ENCODE data around the gene ZFAND2A.
"Not testable (repeated sequence)": the region's sequence is repeated elsewhere in the genome, so short reads cannot be mapped to it uniquely, and the experiment has no call there.

ZFAND2A gene

DNA sequence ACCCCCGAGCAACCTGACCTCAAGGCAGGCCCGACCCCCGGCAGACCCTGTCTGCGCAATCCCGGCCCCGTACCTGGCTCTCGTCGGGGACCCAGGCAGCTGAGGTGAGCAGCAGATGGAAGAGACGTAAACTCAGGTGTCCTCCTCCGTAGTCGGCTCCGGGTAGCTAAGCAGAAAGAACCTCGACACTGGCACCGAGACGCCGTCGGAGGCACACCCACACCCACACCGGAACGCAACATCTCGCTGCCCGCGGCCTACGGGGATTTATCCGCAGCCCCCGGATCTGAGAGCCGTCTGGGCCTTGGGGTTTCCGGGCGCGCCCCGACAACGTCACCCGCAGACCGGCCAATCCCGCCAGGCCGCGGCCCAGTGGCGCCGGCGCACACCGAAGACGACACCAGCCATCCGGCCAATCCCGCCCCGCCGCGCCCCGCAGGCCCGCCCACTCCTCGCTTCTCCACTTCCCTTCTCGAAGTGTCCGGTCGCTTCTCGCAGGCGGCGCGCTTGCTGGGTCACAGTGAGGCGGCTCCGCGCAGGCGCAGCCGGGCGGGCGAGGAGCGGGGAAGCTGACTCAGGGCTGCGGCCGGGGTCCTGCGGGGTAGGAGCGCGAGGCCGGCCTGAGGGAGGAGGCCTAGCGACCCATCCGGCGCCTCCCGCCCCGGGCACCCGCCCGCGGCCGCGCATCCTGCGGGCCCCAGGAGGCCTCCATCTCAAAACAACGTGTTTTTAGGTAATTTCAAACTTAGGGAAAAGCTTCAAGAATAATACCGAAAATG is at the start of gene ZFAND2A:
ZFAND2A (minus strand) TSS at position 306 of the 779 bp plus-strand sequence. CDS start 1,984 bp downstream, outside the sequence.
- peak; percentile 98 for ATAC-seq
- DNase-seq, result peak; percentile 100

DNA sequence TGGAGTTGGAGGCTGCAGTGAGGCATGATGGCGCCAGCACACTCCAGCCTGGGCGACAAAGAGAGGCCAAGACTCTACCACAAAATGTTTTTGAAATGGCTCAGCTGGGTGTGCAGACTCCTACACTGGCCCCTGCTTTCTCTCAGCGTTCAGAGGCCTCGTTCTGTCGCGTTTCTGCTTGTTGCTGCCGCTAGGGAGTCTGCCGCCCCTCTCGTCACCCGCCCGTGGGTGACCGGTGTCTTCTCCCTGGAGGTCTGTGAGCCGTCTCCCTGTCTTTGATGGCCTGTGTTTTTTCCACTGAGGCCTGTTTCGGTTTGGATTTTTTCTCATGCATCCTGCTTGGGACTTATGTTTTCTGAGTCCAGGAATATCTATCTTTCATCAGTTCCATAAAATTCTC is 49.1 kb upstream of the ZFAND2A start:
- DNase-seq (no peak), ATAC-seq (no peak)

DNA sequence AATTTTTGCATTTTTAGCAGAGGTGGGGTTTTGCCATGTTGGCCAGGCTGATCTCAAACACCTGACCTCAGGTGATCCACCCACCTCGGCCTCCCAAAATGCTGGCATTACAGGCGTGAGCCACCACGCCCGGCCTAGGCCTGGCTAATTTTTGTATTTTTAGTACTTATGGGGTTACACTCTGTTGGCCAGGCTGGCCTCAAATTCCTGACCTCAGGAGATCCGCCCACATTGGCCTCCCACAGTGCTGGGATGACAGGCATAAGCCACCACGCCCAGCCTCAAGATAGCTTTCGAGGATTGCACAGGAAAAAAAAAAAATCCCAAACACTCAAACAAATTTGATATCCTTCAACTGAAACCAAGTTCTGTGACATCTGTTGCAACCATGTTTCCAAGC is 45.7 kb upstream of the ZFAND2A start:
- ATAC-seq, DNase-seq: not testable (repeated sequence)

DNA sequence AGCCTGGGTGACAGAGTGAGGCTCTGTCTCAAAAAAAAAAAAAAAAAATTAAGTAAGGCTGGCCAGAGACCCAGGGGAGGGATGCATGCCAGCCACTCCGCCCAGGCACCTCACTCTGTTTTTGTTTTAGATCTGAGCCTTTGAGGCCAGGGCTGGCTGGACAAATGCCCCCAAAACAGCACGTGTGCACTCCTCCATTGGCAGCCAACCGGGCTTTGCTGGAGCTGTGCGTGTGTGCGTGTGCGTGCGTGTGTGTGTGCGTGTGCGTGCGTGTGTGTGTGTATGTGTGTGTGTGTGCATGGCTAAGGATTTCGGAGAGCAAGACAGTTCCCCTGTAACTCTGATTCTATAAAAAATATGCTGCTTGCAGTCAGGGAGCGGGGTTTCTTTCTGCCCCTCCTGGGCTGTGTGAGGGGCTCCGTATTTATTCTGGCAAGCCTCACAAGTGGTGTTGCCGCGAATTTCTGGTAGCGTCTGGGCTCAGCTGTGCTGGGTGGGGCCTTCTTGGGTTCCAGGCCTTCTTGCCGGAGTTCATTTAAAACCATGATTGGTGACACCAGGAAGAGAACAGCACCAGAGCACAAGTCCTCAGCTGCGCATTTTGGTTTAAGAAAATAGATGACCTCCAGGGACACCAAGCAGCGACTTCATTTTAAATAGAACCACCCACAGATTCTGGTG is 44.6 kb upstream of the ZFAND2A start:
- DNase-seq, result no peak
- no peak for ATAC-seq

DNA sequence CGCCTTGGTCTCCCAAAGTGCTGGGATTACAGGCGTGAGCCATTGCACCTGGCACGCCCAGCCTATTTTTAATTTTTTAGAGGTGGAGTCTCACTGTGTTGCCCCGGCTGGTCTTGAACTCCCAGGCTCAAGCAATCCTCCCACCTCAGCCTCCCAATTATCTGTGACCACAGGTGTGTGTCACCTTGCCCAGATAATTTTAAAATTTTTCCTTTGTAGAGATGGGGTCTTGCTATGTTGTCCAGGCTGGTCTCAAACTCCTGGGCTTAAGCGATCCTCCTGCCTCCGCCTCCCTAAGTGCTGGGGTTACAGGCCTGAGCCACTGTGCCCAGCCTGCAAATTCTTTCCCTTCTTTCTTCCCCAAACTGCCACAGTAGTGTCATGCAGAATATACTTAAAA is 42.9 kb upstream of the ZFAND2A start:
- not testable (repeated sequence) for DNase-seq, ATAC-seq

GRCh38 chr7:1201916-1202315 is 41.9 kb upstream of the ZFAND2A start:
- no peak for ATAC-seq
- no peak for DNase-seq

GRCh38 chr7:1200045-1200444 is 40.0 kb upstream of the ZFAND2A start:
- DNase-seq (no peak), ATAC-seq (no peak)

- ATAC-seq (no peak), DNase-seq (no peak)
Measured at GRCh38 chr7:1197997-1198625, 38.1 kb upstream of the ZFAND2A start.

DNA sequence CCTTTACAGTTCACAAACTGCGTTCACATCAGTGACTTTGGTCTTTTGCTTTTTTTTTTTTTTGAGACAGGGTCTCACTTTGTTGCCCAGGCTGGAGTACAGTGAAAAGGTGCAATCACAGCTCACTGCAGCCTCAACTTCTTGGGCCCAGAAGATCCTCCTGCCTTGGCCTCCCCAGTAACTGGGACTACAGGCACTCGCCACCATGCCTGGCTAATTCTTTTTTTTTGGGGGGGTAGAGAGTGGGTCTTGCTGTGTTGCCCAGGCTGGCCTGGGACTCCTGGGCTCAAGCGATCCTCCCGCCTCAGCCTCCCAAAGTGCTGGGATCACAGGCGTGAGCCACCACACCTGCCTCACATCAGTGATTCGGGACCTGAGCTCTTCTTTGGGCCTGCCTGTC is 37.0 kb upstream of the ZFAND2A start:
- ATAC-seq (no peak), DNase-seq (no peak)

- ATAC-seq, DNase-seq: not testable (repeated sequence)
Measured at GRCh38 chr7:1196441-1196840, 36.4 kb upstream of the ZFAND2A start.

DNA sequence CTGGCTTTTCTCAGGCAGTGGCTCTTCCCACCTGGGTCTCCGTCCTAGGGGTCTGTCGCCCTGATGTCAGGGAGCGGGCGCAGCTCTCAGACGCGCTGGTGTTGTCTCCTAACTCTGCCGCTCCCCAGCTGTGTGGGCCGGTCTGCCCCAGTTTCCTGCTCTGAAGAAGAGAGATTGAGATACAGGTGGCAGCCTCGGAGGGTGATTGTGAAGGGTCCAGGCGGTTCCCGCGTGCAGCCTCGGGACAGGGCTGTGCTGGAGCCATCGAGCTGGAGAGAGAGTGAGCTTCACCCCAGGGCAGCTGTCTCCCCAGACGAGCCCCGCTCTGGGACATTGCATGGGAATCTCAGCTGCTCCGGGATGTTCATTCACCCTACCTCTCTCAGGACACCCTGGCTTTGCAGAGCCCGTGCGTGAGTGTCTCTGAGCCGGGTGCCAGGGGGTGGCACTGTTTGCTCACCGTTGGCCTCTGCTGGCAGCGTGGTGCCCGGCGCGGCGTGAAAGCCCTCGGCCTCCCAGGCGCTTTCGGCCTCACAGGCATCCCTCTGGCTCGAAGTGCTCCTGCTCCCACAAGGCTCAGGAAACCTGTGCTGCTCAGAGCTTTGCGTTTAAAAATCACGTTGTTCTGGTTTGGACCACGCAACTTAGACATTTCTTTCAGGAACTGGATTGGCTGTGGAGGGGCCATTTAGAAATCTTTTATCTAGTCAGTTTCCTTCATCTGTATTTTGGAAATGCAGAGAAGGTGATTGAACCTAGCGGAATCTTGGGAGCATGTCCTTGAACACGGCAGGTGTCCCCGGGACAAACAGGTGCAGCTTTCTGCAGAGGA is 33.8 kb upstream of the ZFAND2A start:
- peak; percentile 73 for ATAC-seq
- DNase-seq, result peak; percentile 53

GRCh38 chr7:1192171-1192676 is 32.2 kb upstream of the ZFAND2A start:
- no peak for ATAC-seq

GRCh38 chr7:1189986-1190772 is 30.2 kb upstream of the ZFAND2A start:
- DNase-seq (no peak), ATAC-seq (no peak)

More at GRCh38 chr7:1192171-1192676, 32.2 kb upstream of the ZFAND2A start:
- DNase-seq, result peak; percentile 22

GRCh38 chr7:1188720-1189294 is 28.8 kb upstream of the ZFAND2A start:
- ATAC-seq (no peak), DNase-seq (no peak)

DNA sequence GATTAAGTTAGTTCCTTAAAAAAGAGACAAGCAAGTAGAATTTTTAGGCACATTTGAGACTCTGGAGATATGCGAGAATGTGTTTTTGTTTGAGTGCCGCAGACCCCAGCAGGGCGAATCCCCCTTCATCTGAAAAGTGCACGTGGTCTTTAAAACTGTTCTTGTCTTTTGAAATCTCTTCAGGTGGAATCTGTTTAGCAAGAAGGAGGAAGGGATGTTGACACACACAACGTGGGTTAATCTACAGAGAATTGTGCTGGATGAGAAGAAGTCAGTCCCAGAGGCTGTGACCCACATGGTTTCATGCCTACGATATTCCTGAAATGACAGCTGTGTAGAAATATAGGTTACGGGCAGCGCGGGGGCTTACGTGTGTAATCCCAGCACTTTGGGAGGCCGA is 27.1 kb upstream of the ZFAND2A start:
- no peak for DNase-seq
- no peak for ATAC-seq

GRCh38 chr7:1181640-1182039 is 21.6 kb upstream of the ZFAND2A start:
- ATAC-seq (no peak), DNase-seq (no peak)

GRCh38 chr7:1181031-1181430 is 21.0 kb upstream of the ZFAND2A start:
- ATAC-seq (no peak), DNase-seq (no peak)

- ATAC-seq, result peak; percentile 24
- peak; percentile 91 for DNase-seq
Measured at GRCh38 chr7:1176891-1177373, 16.9 kb upstream of the ZFAND2A start.

GRCh38 chr7:1175967-1176851 is 16.2 kb upstream of the ZFAND2A start:
- DNase-seq (peak; percentile 94), ATAC-seq (peak; percentile 75)

DNA sequence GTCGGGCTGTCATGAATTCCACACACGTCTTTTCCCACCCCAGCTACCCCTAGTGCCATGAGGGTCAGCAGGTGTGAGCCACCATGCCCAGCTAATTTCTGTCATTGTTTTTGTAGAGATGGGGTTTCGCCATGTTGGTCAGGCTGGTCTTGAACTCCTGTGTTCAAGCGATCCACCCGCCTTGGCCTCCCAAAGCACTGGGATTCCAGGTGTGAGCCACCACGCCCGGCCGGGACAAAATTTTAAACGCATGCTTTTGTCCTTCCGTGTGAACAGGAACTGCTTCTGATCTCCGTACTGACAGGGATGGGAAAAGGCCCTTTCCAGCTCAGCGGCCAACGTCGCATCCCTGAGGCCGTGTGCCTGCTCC is 15.6 kb upstream of the ZFAND2A start:
- no peak for DNase-seq
- ATAC-seq, result no peak
